NB4 (cell line): ENCODE data around the gene ITGB4.

Experiments used
- DNase-seq: peaks from one replicate; pipeline ENCODE4 v3.0.0; 2010; ENCODE audit warnings: low read depth
- H3K4me3 ChIP-seq: one replicate; pipeline ENCODE4 v1.5.1; 2011; ENCODE audit warnings: mild to moderate bottlenecking, low read depth, low read length, moderate library complexity
- MYC ChIP-seq: IDR thresholded peaks from 2 replicates; pipeline ENCODE4 v1.6.1; 2011; ENCODE audit warnings: low read depth, low read length
- POLR2A ChIP-seq: IDR thresholded peaks from 2 replicates; pipeline ENCODE4 v1.6.1; 2011; ENCODE audit warnings: mild to moderate bottlenecking; ENCODE audit not compliant: insufficient read length; ENCODE audit errors: extremely low read depth
- TF ChIP-seq, protein P1 (sequence below): IDR thresholded peaks from one replicate; pipeline ENCODE4 v1.5.1; 2012; ENCODE audit warnings: low read depth, low read length
- TF ChIP-seq, protein P2 (sequence below): IDR thresholded peaks from 2 replicates; pipeline ENCODE4 v1.6.1; 2011; ENCODE audit warnings: low read depth, low read length

The ITGB4 gene

DNA sequence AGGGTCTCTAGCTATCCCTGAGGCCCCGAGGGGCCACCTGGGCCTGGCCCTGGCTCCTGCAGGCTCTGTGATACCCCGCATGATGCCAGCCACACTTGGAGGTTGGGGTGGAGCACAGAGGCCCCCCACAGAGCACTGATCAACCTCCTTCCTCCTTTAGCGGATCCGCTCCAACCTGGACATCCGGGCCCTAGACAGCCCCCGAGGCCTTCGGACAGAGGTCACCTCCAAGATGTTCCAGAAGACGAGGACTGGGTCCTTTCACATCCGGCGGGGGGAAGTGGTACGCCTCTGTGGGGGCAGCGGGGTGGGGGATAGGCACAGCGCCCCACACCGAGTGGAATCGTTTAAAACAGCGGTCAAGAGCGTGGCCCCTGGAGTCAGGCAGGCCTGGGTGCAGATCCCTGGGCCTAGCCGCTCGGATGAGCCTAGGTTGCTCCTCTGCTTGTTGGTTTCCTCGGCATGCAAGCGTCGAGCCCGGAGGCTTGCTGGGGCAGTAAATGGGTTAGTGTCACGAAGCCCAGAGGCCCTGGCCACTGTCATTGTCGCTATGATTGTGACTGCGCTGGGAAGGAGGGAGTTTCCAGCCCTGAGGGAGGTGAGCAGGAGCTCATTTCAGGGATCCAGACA, 9.9 kb downstream of the ITGB4 start:
- no peak for DNase-seq
- TF ChIP-seq, protein P1, sequence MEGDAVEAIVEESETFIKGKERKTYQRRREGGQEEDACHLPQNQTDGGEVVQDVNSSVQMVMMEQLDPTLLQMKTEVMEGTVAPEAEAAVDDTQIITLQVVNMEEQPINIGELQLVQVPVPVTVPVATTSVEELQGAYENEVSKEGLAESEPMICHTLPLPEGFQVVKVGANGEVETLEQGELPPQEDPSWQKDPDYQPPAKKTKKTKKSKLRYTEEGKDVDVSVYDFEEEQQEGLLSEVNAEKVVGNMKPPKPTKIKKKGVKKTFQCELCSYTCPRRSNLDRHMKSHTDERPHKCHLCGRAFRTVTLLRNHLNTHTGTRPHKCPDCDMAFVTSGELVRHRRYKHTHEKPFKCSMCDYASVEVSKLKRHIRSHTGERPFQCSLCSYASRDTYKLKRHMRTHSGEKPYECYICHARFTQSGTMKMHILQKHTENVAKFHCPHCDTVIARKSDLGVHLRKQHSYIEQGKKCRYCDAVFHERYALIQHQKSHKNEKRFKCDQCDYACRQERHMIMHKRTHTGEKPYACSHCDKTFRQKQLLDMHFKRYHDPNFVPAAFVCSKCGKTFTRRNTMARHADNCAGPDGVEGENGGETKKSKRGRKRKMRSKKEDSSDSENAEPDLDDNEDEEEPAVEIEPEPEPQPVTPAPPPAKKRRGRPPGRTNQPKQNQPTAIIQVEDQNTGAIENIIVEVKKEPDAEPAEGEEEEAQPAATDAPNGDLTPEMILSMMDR = no peak
- no peak for TF ChIP-seq MYC
- TF ChIP-seq, protein P2, sequence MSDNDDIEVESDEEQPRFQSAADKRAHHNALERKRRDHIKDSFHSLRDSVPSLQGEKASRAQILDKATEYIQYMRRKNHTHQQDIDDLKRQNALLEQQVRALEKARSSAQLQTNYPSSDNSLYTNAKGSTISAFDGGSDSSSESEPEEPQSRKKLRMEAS = no peak
- no peak overlapping the region for H3K4me3 ChIP-seq

DNA sequence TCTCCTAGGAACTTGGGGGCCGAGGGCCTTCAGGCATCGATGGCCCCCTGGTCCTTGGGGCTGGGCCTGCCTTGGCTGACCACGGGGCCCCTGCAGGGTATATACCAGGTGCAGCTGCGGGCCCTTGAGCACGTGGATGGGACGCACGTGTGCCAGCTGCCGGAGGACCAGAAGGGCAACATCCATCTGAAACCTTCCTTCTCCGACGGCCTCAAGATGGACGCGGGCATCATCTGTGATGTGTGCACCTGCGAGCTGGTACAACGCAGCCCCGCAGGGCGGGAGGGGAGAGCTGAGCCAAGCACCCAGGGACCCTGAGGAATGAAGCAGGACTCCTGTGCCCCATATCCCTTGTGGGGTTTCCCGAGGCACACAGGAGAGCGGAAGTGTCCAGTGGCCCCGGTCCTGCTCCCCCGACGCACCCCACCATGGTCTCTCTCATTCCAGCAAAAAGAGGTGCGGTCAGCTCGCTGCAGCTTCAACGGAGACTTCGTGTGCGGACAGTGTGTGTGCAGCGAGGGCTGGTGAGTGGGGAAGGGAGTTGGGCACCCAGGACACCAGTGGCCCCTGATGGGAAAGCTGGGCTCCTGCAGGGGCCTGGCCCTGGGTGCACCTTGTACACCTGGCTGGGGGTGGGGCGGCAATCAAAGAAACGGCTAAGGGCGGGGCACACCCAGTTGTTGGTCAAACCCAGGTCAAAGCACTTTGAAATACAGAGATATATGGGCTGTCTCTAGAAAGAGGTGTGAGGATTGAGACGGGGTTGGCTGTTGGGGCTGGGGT, 10.6 kb downstream of the ITGB4 start:
- DNase-seq = no peak
- H3K4me3 ChIP-seq = no peak overlapping the region
- TF ChIP-seq MYC (no peak), POLR2A (no peak)
- TF ChIP-seq, protein P2 = no peak
- TF ChIP-seq, protein P1 = no peak

DNA sequence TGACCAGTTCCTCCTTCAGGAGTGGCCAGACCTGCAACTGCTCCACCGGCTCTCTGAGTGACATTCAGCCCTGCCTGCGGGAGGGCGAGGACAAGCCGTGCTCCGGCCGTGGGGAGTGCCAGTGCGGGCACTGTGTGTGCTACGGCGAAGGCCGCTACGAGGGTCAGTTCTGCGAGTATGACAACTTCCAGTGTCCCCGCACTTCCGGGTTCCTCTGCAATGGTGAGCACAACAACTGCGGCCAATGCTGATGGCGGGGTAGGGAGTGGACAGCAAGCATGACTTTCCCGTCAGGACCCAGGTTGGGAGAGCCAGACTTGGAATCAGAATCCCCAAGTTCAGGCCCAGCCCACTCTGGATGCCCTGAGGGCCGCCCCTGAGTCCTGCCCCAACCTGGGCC, 12.2 kb downstream of the ITGB4 start:
- H3K4me3 ChIP-seq = no peak overlapping the region
- TF ChIP-seq, protein P1 = no peak
- TF ChIP-seq, protein P2 = no peak
- no peak for TF ChIP-seq MYC
- no peak for TF ChIP-seq POLR2A
- DNase-seq = no peak

DNA sequence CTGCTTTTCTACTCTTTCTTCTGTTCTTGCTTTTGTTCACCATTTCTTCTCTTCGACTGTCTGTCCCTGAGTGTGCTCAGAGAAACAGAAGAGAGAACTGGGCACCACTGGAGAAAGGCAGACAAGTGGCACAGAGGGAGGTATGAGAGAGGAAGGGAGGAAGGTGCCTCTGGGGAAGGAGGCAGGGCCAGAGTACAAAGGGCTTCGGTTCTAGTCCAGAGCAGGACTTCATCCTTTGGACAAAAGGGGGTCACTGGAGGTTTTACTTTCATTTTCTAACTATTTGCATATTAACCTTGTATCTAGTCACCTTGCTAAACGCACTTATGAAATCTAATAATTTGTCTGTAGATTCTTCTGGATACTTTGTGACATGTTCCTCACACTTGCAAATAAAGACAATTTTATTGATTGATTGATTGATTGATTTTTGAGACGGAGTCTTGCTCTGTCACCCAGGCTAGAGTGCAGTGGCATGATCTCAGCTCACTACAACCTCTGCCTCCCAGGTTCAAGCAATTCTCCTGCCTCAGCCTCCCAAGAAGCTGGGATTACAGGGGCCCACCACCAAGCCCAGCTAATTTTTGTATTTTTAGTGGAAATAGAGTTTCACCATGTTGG, 13.5 kb downstream of the ITGB4 start:
- no peak overlapping the region for H3K4me3 ChIP-seq
- TF ChIP-seq MYC = no peak
- no peak for TF ChIP-seq POLR2A
- TF ChIP-seq, protein P2 = no peak
- TF ChIP-seq, protein P1 = no peak
- DNase-seq = no peak

DNA sequence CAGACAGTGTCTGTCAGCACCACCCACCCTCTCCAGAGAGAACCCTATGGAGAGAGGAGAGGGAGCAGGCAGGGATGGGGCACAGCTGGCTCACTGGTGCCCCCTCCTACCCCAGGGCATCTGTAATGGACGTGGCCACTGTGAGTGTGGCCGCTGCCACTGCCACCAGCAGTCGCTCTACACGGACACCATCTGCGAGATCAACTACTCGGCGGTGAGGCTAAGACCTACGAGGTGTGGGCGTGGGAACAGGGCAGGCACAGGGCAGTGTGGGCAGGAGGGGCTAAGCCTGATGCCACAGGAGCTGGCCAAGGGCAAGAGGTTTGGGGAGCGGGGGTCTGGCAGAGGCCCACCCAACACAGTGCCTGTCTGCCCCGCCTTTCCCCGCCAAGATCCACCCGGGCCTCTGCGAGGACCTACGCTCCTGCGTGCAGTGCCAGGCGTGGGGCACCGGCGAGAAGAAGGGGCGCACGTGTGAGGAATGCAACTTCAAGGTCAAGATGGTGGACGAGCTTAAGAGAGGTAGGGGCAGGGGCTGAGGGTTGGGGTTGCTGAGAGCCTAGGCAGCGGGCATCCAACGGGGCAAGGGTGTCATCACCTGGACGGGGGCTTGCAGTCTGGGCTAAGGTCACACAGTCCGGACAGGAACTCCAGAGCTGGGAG, 15.0 kb downstream of the ITGB4 start:
- TF ChIP-seq, protein P2 = no peak
- TF ChIP-seq, protein P1 = no peak
- TF ChIP-seq MYC (no peak), POLR2A (no peak)
- no peak for DNase-seq

More for the DNA sequence above, 15.0 kb downstream of the ITGB4 start:
- H3K4me3 ChIP-seq = no peak overlapping the region
